H1 (cell line): ENCODE measurements around the gene UBQLN4. TPM values are rescaled to one million over a fixed set of nuclear protein-coding genes. Genes with fewer than 3 reads are reported as not detected.

ENCODE experiments used
- CTCF ChIA-PET: fragments of 300-600 bp; sonication (Branson Sonifier 250); formaldehyde crosslinking; loops from one replicate; lab custom pipeline; 2021; ENCODE audit not compliant: partially characterized antibody; lab: Charles Lee
- POLR2A ChIA-PET: fragments of 300-600 bp; sonication (Branson Sonifier 250); formaldehyde crosslinking; loops from one replicate; lab custom pipeline; 2021; ENCODE audit warnings: inconsistent platforms; ENCODE audit not compliant: partially characterized antibody; lab: Charles Lee
- DNase-seq, 2 experiments: peaks; one replicate each; pipeline versions ENCODE4 v3.0.0 to v3.0.0-alpha.2; 2010 to 2022; ENCODE audit warnings: low spot score in 2 of 2, low read depth in 1 of 2, mixed read lengths in 1 of 2
- FAIRE-seq: peaks from 2 replicates; lab custom pipeline; 2011; peaks lifted over from hg19 to GRCh38; lab: Jason Lieb, UNC
- H2AFZ ChIP-seq: 2 replicates; pipeline ENCODE4 v1.8.1; 2012; ENCODE audit warnings: low read length, inconsistent platforms
- H2AK5ac ChIP-seq: 2 replicates; pipeline ENCODE4 v1.6.1; 2013; ENCODE audit warnings: low read depth, low read length
- H2BK120ac ChIP-seq: replicated peaks from 2 replicates; pipeline ENCODE3; 2013; ENCODE audit warnings: low read depth, low read length, inconsistent platforms
- H2BK12ac ChIP-seq: 2 replicates; pipeline ENCODE4 v1.6.1; 2013; ENCODE audit warnings: low read depth, low read length
- H2BK15ac ChIP-seq: 2 replicates; pipeline ENCODE4 v1.6.1; 2013; ENCODE audit warnings: low read length
- H2BK20ac ChIP-seq: 2 replicates; pipeline ENCODE4 v1.6.1; 2013; ENCODE audit warnings: low read length
- H2BK5ac ChIP-seq: 2 replicates; pipeline ENCODE4 v1.6.1; 2013; ENCODE audit warnings: low read depth, low read length
- H3K14ac ChIP-seq: 2 replicates; pipeline ENCODE4 v1.6.1; 2013; ENCODE audit warnings: inconsistent platforms; ENCODE audit not compliant: insufficient read length
- H3K18ac ChIP-seq: 2 replicates; pipeline ENCODE4 v1.6.1; 2013; ENCODE audit warnings: low read length; ENCODE audit errors: extremely low read depth
- H3K23ac ChIP-seq: 2 replicates; pipeline ENCODE4 v1.6.1; 2013; ENCODE audit warnings: inconsistent platforms; ENCODE audit not compliant: insufficient read length
- H3K23me2 ChIP-seq: 2 replicates; pipeline ENCODE4 v1.6.1; 2013; ENCODE audit warnings: low read depth, low read length
- H3K27ac ChIP-seq: 2 replicates; pipeline ENCODE4 v1.6.1; 2011; ENCODE audit warnings: low read depth, low read length, inconsistent platforms
- H3K27me3 ChIP-seq, 4 experiments: replicated peaks in 1 of 4; 1 replicate in 1 of 4; 2 replicates in 3 of 4; pipeline versions ENCODE4 v1.6.1 to v1.8.1; 2011 to 2013; ENCODE audit warnings: low read length in 3 of 4, mild to moderate bottlenecking in 3 of 4, inconsistent platforms in 2 of 4, mixed read lengths in 2 of 4, moderate library complexity in 1 of 4; ENCODE audit not compliant: control insufficient read depth in 3 of 4, insufficient read depth in 3 of 4; ENCODE audit errors: extremely low read depth in 1 of 4
- H3K36me3 ChIP-seq, 4 experiments: 2 replicates each; pipeline versions ENCODE4 v1.6.1 to v1.8.1; 2011 to 2013; ENCODE audit warnings: mild to moderate bottlenecking in 4 of 4, low read length in 3 of 4, moderate library complexity in 2 of 4, control low read depth in 1 of 4, inconsistent platforms in 1 of 4; ENCODE audit not compliant: insufficient read depth in 4 of 4, control insufficient read depth in 2 of 4
- H3K4ac ChIP-seq: replicated peaks from 2 replicates; pipeline ENCODE3; 2013; ENCODE audit warnings: low read length, low read depth, mixed read lengths, inconsistent platforms; ENCODE audit not compliant: insufficient read length
- H3K4me1 ChIP-seq, 4 experiments: replicated peaks in 1 of 4; 1 replicate in 1 of 4; 2 replicates in 3 of 4; pipeline versions ENCODE4 v1.6.1 to v1.8.1; 2011 to 2013; ENCODE audit warnings: low read length in 3 of 4, inconsistent platforms in 2 of 4, mixed read lengths in 1 of 4; ENCODE audit not compliant: insufficient read depth in 4 of 4, control insufficient read depth in 3 of 4
- H3K4me2 ChIP-seq, 2 experiments: 2 replicates each; pipeline versions ENCODE4 v1.6.1 to v1.8.1; 2011 to 2013; ENCODE audit warnings: low read depth in 2 of 2, low read length in 2 of 2, control low read depth in 1 of 2, inconsistent platforms in 1 of 2, mild to moderate bottlenecking in 1 of 2; ENCODE audit not compliant: insufficient read depth in 1 of 2
- H3K4me3 ChIP-seq, 4 experiments: fragments of 200-600, 300-600 bp in 1 of 4; sonication (generic), shearing (Covaris generic), sonication (Bioruptor Twin) in 1 of 4; 2 replicates each; pipeline versions ENCODE4 v1.5.1 to v1.8.1; 2011 to 2016; ENCODE audit warnings: low read length in 4 of 4, low read depth in 3 of 4, control low read depth in 2 of 4, inconsistent platforms in 2 of 4, mild to moderate bottlenecking in 2 of 4, mixed read lengths in 1 of 4, moderate library complexity in 1 of 4; ENCODE audit not compliant: insufficient read depth in 2 of 4; ENCODE audit errors: extremely low read depth in 1 of 4
- H3K56ac ChIP-seq: replicated peaks from 2 replicates; pipeline ENCODE3; 2013; ENCODE audit warnings: low read depth, mild to moderate bottlenecking, mixed read lengths, low read length, inconsistent platforms; ENCODE audit not compliant: insufficient read length
- H3K79me1 ChIP-seq: 2 replicates; pipeline ENCODE4 v1.6.1; 2013; ENCODE audit warnings: low read depth, low read length, control low read depth
- H3K79me2 ChIP-seq, 2 experiments: 2 replicates each; pipeline versions ENCODE4 v1.6.1 to v1.8.1; 2012 to 2013; ENCODE audit warnings: low read length in 2 of 2, mild to moderate bottlenecking in 2 of 2, inconsistent platforms in 1 of 2; ENCODE audit not compliant: insufficient read depth in 2 of 2, control insufficient read depth in 1 of 2
- H3K9ac ChIP-seq, 4 experiments: replicated peaks in 1 of 4; 1 replicate in 1 of 4; 2 replicates in 3 of 4; pipeline versions ENCODE4 v1.6.1 to v1.8.1; 2011 to 2013; ENCODE audit warnings: low read depth in 3 of 4, low read length in 3 of 4, control low read depth in 2 of 4, mild to moderate bottlenecking in 2 of 4, moderate library complexity in 2 of 4, inconsistent platforms in 1 of 4; ENCODE audit errors: extremely low read depth in 1 of 4
- H3K9me3 ChIP-seq, 2 experiments: 2 replicates each; pipeline versions ENCODE4 v1.6.1 to v1.8.1; 2012 to 2013; ENCODE audit warnings: mild to moderate bottlenecking in 2 of 2, moderate library complexity in 2 of 2, control low read depth in 1 of 2, inconsistent platforms in 1 of 2, low read depth in 1 of 2, low read length in 1 of 2, mixed read lengths in 1 of 2; ENCODE audit not compliant: insufficient read depth in 2 of 2
- H4K20me1 ChIP-seq, 2 experiments: replicated peaks in 1 of 2; 2 replicates each; pipeline versions ENCODE3 to v1.8.1; 2011 to 2013; ENCODE audit warnings: inconsistent platforms in 2 of 2, low read length in 2 of 2, mild to moderate bottlenecking in 1 of 2; ENCODE audit not compliant: insufficient read depth in 2 of 2, control insufficient read depth in 1 of 2
- H4K5ac ChIP-seq: 2 replicates; pipeline ENCODE4 v1.6.1; 2013; ENCODE audit warnings: low read length, low read depth, mixed read lengths, inconsistent platforms; ENCODE audit not compliant: insufficient read length
- H4K8ac ChIP-seq: 2 replicates; pipeline ENCODE4 v1.8.0; 2013; ENCODE audit warnings: mild to moderate bottlenecking, moderate library complexity, low read length, inconsistent platforms; ENCODE audit not compliant: insufficient read depth; ENCODE audit errors: extremely low read depth
- H4K91ac ChIP-seq: replicated peaks from 2 replicates; pipeline ENCODE3; 2013; ENCODE audit warnings: low read length, mixed read lengths, inconsistent platforms; ENCODE audit not compliant: insufficient read length
- CREB1 ChIP-seq: IDR thresholded peaks from 2 replicates; pipeline ENCODE4 v1.6.1; 2012; ENCODE audit warnings: inconsistent platforms
- EGR1 ChIP-seq: IDR thresholded peaks from 2 replicates; pipeline ENCODE4 v1.6.1; 2011; ENCODE audit warnings: low read depth, low read length, borderline replicate concordance
- POU5F1 ChIP-seq: IDR thresholded peaks from 2 replicates; pipeline ENCODE4 v1.6.1; 2011; ENCODE audit warnings: low read depth, mild to moderate bottlenecking, low read length, moderate library complexity
- RAD21 ChIP-seq, 2 experiments: IDR thresholded peaks in 1 of 2; conservative IDR thresholded peaks in 1 of 2; 2 replicates each; pipeline ENCODE4 v1.6.1; 2011; ENCODE audit warnings: low read depth in 2 of 2, low read length in 2 of 2, improper control_type of control experiment in 1 of 2, inconsistent platforms in 1 of 2, mild to moderate bottlenecking in 1 of 2, moderate library complexity in 1 of 2
- SP2 ChIP-seq: IDR thresholded peaks from 2 replicates; pipeline ENCODE4 v1.6.1; 2012; ENCODE audit warnings: mild to moderate bottlenecking, low read length, inconsistent platforms
- SUZ12 ChIP-seq: fragments of 200-600 bp; sonication (generic); IDR thresholded peaks from 2 replicates; pipeline ENCODE4 v1.6.1; 2012; ENCODE audit warnings: mild to moderate bottlenecking, inconsistent platforms, low read length, moderate library complexity, mixed read lengths
- TAF1 ChIP-seq: IDR thresholded peaks from 2 replicates; pipeline ENCODE4 v1.6.1; 2011; ENCODE audit warnings: mild to moderate bottlenecking, low read depth, low read length
- WGBS, 2 experiments: shearing (Covaris generic) in 1 of 2; methylation state at CpG; one replicate each; pipeline versions ENCODE4 v1.1.6 to v1.1.7; 2013 to 2015; ENCODE audit warnings: low lambda C conversion rate in 2 of 2, mixed read lengths in 2 of 2, inconsistent platforms in 1 of 2, low coverage in 1 of 2, missing lambda C conversion rate in 1 of 2; ENCODE audit not compliant: insufficient replicate concordance in 2 of 2, insufficient coverage in 1 of 2, insufficient read length in 1 of 2; ENCODE audit errors: extremely low coverage in 1 of 2, missing lambda C conversion rate in 1 of 2; 5-methylcytosine and 5-hydroxymethylcytosine counted together
- polyA plus RNA-seq, 7 experiments: library from polyadenylated mRNA; depleted of rRNA in 3 of 7; stranded (reverse) in 5 of 7; unstranded in 2 of 7; fragments of >200 nt in 5 of 7; fragments of 200-250 nt in 2 of 7; gene quantifications; 1 replicate in 5 of 7; 2 replicates in 1 of 7; 4 replicates in 1 of 7; pipeline versions ENCODE4 v1.2.1 to v1.2.3, GENCODE V29; 2011 to 2013; ENCODE audit warnings: missing spikeins in 2 of 7, mixed read lengths in 2 of 7
- total RNA-seq: library from RNA; stranded (reverse); fragmentation: NEBNext Ultra II Directional; extraction: Animal tissue kit (Norgen Biotek cat#: 25700); gene quantifications from 2 replicates; pipeline ENCODE4 v1.2.1, GENCODE V29; 2021
- TF ChIP-seq, protein P1 (sequence below), 3 experiments: IDR thresholded peaks; 1 replicate in 2 of 3; 2 replicates in 1 of 3; pipeline versions ENCODE4 v1.5.1 to v1.6.1; 2011; ENCODE audit warnings: low read length in 3 of 3, mild to moderate bottlenecking in 3 of 3, inconsistent platforms in 2 of 3, low read depth in 1 of 3, moderate library complexity in 1 of 3; ENCODE audit not compliant: insufficient read depth in 1 of 3; ENCODE audit errors: control extremely low read depth in 1 of 3
- TF ChIP-seq, protein P2 (sequence below): IDR thresholded peaks from 2 replicates; pipeline ENCODE4 v1.6.1; 2012; ENCODE audit warnings: low read length, inconsistent platforms

The UBQLN4 gene
- total and polyA plus RNA-seq, 2 of the 8 experiments (the other 6 are each of a cell fraction or from before 2014, with no cell fraction given) = 37.7 to 52.0 TPM

DNA sequence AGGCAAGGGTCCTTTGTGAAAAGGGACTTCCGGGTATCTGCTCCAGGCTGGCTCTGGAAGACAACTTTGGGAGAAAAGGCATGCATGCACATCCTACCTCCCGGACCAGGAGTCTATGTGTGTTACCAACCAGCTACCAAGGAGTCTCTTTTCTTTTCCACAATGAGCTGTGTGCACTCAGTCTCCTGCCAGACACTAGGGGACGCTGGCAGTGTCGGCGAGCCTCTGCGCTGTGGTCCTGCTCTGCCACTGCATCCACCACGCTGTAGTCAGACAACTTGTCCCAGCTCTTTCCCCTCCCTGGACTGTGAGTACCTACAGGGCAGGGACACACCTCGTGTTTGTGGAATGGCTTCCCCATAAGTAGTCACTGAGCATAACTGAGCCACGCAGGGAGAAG, 27.7 kb downstream of the UBQLN4 start:
- Histone ChIP-seq H3K79me2 (no peaks in the 10 kb centered on the region), H3K9ac (no peak overlapping the region; a peak in 1 of 7 replicates), H2AK5ac (no peak overlapping the region), H4K20me1 (peaks cover 0 to 2% of the 10 kb centered on the region in 2 experiments), H3K23me2 (no peaks in the 10 kb centered on the region; the same call in 1 of the 2 replicates), H2AFZ (peak overlapping the region; percentile 99), H4K91ac (no peak overlapping the region), H3K56ac (no peak overlapping the region), H3K23ac (no peak overlapping the region), H3K4me2 (0 out of 4 replicates have a peak overlapping the region, but pooled peaks of 1 of the 2 experiments have one; percentile 25), H2BK20ac (no peak overlapping the region), H3K27ac (no peak overlapping the region), H3K4me1 (peaks cover 0 to 3% (median 0%) of the 10 kb centered on the region in 4 experiments; a peak in 3 of 7 replicates), H3K27me3 (peaks cover 0 to 4% (median under 1%) of the 10 kb centered on the region in 4 experiments; a peak in 1 of 7 replicates), H3K9me3 (no peaks in the 10 kb centered on the region), H2BK5ac (no peak overlapping the region), H3K18ac (no peak overlapping the region), H4K8ac (no peak overlapping the region; the same call in 1 of the 2 replicates), H3K4ac (no peak overlapping the region), H2BK15ac (no peak overlapping the region), H2BK120ac (no peak overlapping the region), H3K4me3 (no peak overlapping the region), H3K36me3 (no peaks in the 10 kb centered on the region), H3K79me1 (no peaks in the 10 kb centered on the region), H4K5ac (no peak overlapping the region), H3K14ac (no peak overlapping the region), H2BK12ac (no peak overlapping the region)
- ChIA-PET CTCF (interaction anchor here (0.6 to 2.2 kb wide), 28 partner anchors 8 to 317 kb away, joined by 3 to 19 read pairs (median 3); no protein-coding TSS in a partner anchor), POLR2A (interaction anchor here (1.0 kb wide), 1 partner anchor 49 kb away, joined by 3 read pairs; no protein-coding TSS in a partner anchor)
- peak; percentile 47 to 73 for DNase-seq
- FAIRE-seq = peak; percentile 42
- 18% methylated on average over 9 of the region's 9 CpGs; no CpG with 5 or more reads in 1 of the 2 experiments for WGBS, 2 experiments
- TF ChIP-seq, protein P1, sequence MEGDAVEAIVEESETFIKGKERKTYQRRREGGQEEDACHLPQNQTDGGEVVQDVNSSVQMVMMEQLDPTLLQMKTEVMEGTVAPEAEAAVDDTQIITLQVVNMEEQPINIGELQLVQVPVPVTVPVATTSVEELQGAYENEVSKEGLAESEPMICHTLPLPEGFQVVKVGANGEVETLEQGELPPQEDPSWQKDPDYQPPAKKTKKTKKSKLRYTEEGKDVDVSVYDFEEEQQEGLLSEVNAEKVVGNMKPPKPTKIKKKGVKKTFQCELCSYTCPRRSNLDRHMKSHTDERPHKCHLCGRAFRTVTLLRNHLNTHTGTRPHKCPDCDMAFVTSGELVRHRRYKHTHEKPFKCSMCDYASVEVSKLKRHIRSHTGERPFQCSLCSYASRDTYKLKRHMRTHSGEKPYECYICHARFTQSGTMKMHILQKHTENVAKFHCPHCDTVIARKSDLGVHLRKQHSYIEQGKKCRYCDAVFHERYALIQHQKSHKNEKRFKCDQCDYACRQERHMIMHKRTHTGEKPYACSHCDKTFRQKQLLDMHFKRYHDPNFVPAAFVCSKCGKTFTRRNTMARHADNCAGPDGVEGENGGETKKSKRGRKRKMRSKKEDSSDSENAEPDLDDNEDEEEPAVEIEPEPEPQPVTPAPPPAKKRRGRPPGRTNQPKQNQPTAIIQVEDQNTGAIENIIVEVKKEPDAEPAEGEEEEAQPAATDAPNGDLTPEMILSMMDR (IDR thresholded peaks at IDR 0.05; ENCODE audit: control extremely low read depth in 1 of 3, insufficient read depth in 1 of 3, low read depth in 1 of 3, low read length in 3 of 3) = peak; percentile 93 to 97 (median 96)
- TF ChIP-seq CREB1 = no peak; the same call in 1 of the 2 replicates
- TF ChIP-seq TAF1 = 0 out of 2 replicates have a peak, but pooled peaks have one; percentile 26
- TF ChIP-seq EGR1 = no peak
- TF ChIP-seq POU5F1 = no peak
- no peak for TF ChIP-seq SUZ12
- peak; percentile 61 to 70 for TF ChIP-seq RAD21 (IDR thresholded peaks at IDR 0.05 in 1 of 2, conservative IDR thresholded peaks at IDR 0.05 in 1 of 2; ENCODE audit: low read depth in 2 of 2, low read length in 2 of 2)
- TF ChIP-seq SP2 = no peak
- TF ChIP-seq, protein P2, sequence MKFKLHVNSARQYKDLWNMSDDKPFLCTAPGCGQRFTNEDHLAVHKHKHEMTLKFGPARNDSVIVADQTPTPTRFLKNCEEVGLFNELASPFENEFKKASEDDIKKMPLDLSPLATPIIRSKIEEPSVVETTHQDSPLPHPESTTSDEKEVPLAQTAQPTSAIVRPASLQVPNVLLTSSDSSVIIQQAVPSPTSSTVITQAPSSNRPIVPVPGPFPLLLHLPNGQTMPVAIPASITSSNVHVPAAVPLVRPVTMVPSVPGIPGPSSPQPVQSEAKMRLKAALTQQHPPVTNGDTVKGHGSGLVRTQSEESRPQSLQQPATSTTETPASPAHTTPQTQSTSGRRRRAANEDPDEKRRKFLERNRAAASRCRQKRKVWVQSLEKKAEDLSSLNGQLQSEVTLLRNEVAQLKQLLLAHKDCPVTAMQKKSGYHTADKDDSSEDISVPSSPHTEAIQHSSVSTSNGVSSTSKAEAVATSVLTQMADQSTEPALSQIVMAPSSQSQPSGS = no peak
